Measurements from ENCODE around the gene RAD51B. TPM values are rescaled to one million over a fixed set of nuclear protein-coding genes. Genes with fewer than 3 reads are reported as not detected.

The RAD51B gene
- total and polyA plus RNA-seq, 2 experiments from 2014 or later, result 10.1 to 18.0 TPM

DNA sequence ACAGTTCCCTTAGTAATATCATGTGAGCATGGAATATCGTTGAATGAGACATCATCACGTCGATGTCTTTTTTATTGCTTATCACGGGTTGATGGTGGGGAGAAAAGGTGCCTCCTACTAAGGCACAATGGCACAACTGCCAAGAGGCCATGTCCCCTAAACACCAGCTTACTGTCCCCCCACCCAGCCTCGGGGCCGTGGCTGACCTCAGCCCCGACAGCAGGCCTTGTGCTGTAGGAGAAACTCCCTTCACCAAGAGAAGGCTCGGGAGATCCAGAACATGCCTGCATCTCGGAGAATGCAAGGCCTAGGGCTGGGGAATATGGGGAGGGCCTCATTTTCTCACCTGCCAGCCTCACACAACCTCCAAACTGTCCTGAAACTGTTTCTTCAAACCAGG, 950.5 kb downstream of the RAD51B start:
- Histone ChIP-seq H3K79me2 (no peaks in the 10 kb centered on the region), H3K4me2 (no peak overlapping the region), H3K9me2 (replicated peaks; ENCODE audit: insufficient read depth) (no peaks in the 10 kb centered on the region), H3K4me3 (no peak overlapping the region), H3K27ac (no peak overlapping the region), H3K27me3 (no peaks in the 10 kb centered on the region), H2AFZ (no peak overlapping the region), H3K4me1 (ENCODE audit: insufficient read depth) (no peaks in the 10 kb centered on the region), H4K20me1 (ENCODE audit: insufficient read depth, poor library complexity, severe bottlenecking) (no peaks in the 10 kb centered on the region), H3K9me3 (ENCODE audit: low read depth) (no peaks in the 10 kb centered on the region), H3K36me3 (replicated peaks; ENCODE audit: insufficient read depth, low read depth) (no peaks in the 10 kb centered on the region)
- TF ChIP-seq, protein P1, sequence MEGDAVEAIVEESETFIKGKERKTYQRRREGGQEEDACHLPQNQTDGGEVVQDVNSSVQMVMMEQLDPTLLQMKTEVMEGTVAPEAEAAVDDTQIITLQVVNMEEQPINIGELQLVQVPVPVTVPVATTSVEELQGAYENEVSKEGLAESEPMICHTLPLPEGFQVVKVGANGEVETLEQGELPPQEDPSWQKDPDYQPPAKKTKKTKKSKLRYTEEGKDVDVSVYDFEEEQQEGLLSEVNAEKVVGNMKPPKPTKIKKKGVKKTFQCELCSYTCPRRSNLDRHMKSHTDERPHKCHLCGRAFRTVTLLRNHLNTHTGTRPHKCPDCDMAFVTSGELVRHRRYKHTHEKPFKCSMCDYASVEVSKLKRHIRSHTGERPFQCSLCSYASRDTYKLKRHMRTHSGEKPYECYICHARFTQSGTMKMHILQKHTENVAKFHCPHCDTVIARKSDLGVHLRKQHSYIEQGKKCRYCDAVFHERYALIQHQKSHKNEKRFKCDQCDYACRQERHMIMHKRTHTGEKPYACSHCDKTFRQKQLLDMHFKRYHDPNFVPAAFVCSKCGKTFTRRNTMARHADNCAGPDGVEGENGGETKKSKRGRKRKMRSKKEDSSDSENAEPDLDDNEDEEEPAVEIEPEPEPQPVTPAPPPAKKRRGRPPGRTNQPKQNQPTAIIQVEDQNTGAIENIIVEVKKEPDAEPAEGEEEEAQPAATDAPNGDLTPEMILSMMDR (IDR thresholded peaks at IDR 0.05; ENCODE audit: poor library complexity), result no peak
- TF ChIP-seq EZH2phosphoT487 (IDR thresholded peaks at IDR 0.05; ENCODE audit: low read depth, severe bottlenecking, unreplicated experiment) (no peak), EZH2 (IDR thresholded peaks at IDR 0.05; ENCODE audit: borderline replicate concordance) (no peak)
- 96% methylated on average over 9 of the region's 9 CpGs for WGBS (ENCODE audit: low lambda C conversion rate, missing lambda C conversion rate)
- no peak for DNase-seq (ENCODE audit: low spot score)

DNA sequence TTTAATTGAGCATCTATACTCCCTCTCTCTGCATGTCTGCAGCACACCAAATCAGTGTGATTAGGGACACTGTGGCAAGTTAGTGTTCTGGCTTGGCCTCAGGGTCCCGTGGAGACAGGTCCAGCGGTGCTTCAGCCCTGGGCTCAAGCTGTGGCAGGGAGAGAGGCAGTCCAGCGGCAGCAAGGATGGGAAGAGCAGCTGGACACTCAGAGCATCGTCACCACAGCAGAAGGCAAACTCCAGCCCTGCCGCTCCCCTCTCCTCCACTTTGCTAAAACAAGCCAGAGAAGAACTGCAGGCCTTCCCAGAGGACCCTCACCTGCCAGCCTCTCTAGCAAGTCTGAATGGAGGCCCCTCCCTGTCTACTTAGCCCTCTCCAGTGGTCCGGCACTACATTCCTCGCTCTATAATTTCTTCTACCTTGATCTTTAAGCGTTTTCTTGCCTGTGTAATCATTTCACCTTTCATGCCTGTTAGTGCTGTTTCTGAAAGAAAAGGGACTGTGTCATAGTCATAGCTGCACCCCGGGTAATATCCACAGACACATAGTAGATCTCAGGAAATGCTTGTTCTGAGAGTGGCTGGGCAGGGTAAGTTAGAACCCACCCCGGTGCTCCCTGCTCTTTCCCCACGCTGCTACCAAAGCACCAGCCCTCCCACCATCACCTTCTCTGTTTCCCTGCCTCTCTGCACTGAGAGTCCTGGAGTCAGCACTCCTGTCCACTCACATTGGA, 951.1 kb downstream of the RAD51B start:
- Histone ChIP-seq H3K27ac (no peak overlapping the region), H3K9me2 (replicated peaks; ENCODE audit: insufficient read depth) (no peaks in the 10 kb centered on the region), H3K36me3 (replicated peaks; ENCODE audit: insufficient read depth, low read depth) (no peaks in the 10 kb centered on the region), H3K27me3 (no peaks in the 10 kb centered on the region), H3K79me2 (no peaks in the 10 kb centered on the region), H3K4me3 (no peak overlapping the region), H3K4me1 (ENCODE audit: insufficient read depth) (no peaks in the 10 kb centered on the region), H3K9me3 (ENCODE audit: low read depth) (no peaks in the 10 kb centered on the region), H2AFZ (no peak overlapping the region), H4K20me1 (ENCODE audit: insufficient read depth, poor library complexity, severe bottlenecking) (no peaks in the 10 kb centered on the region), H3K4me2 (no peak overlapping the region)
- TF ChIP-seq, protein P1 (IDR thresholded peaks at IDR 0.05; ENCODE audit: poor library complexity), result no peak
- TF ChIP-seq EZH2phosphoT487 (IDR thresholded peaks at IDR 0.05; ENCODE audit: low read depth, severe bottlenecking, unreplicated experiment) (no peak), EZH2 (IDR thresholded peaks at IDR 0.05; ENCODE audit: borderline replicate concordance) (no peak)
- DNase-seq (ENCODE audit: low spot score), result no peak
- WGBS (ENCODE audit: low lambda C conversion rate, missing lambda C conversion rate), result 89% methylated on average over 11 of the region's 11 CpGs

- Histone ChIP-seq H3K4me2 (no peak overlapping the region), H2AFZ (no peak overlapping the region), H3K27ac (no peak overlapping the region), H3K9me3 (ENCODE audit: low read depth) (no peaks in the 10 kb centered on the region), H3K79me2 (no peaks in the 10 kb centered on the region), H3K36me3 (replicated peaks; ENCODE audit: insufficient read depth, low read depth) (no peaks in the 10 kb centered on the region), H3K4me3 (no peak overlapping the region), H3K27me3 (no peaks in the 10 kb centered on the region), H3K4me1 (ENCODE audit: insufficient read depth) (no peaks in the 10 kb centered on the region), H3K9me2 (replicated peaks; ENCODE audit: insufficient read depth) (no peaks in the 10 kb centered on the region), H4K20me1 (ENCODE audit: insufficient read depth, poor library complexity, severe bottlenecking) (no peaks in the 10 kb centered on the region)
- no peak for DNase-seq (ENCODE audit: low spot score)
- no peak for TF ChIP-seq EZH2 (IDR thresholded peaks at IDR 0.05; ENCODE audit: borderline replicate concordance)
- WGBS (ENCODE audit: low lambda C conversion rate, missing lambda C conversion rate), result 91% methylated on average over 10 of the region's 10 CpGs
These were observed 952.1 kb downstream of the RAD51B start for GRCh38 chr14:68771631-68772030.

GRCh38 chr14:68772761-68773381, 953.3 kb downstream of the RAD51B start:
- Histone ChIP-seq H2AFZ (no peak overlapping the region), H3K4me3 (no peak overlapping the region), H3K36me3 (replicated peaks; ENCODE audit: insufficient read depth, low read depth) (no peaks in the 10 kb centered on the region), H3K4me1 (ENCODE audit: insufficient read depth) (peaks cover 4% of the 10 kb centered on the region), H3K9me3 (ENCODE audit: low read depth) (no peaks in the 10 kb centered on the region), H3K4me2 (no peak overlapping the region), H4K20me1 (ENCODE audit: insufficient read depth, poor library complexity, severe bottlenecking) (no peaks in the 10 kb centered on the region), H3K27me3 (no peaks in the 10 kb centered on the region), H3K9me2 (replicated peaks; ENCODE audit: insufficient read depth) (no peaks in the 10 kb centered on the region), H3K79me2 (no peaks in the 10 kb centered on the region), H3K27ac (no peak overlapping the region)
- WGBS (ENCODE audit: low lambda C conversion rate, missing lambda C conversion rate), result 93% methylated on average over 6 of the region's 6 CpGs
- no peak for DNase-seq (ENCODE audit: low spot score)
- no peak for TF ChIP-seq EZH2phosphoT487 (IDR thresholded peaks at IDR 0.05; ENCODE audit: low read depth, severe bottlenecking, unreplicated experiment)
- TF ChIP-seq, protein P1 (IDR thresholded peaks at IDR 0.05; ENCODE audit: poor library complexity), result no peak
- TF ChIP-seq EZH2 (IDR thresholded peaks at IDR 0.05; ENCODE audit: borderline replicate concordance), result no peak

Data from hepatocyte (in vitro differentiated cells).